ENCODE measurements around the gene AMD1.
"Not testable (repeated sequence)": the region's sequence is repeated elsewhere in the genome, so short reads cannot be mapped to it uniquely, and the experiment has no call there.

AMD1 gene

GRCh38 chr6:110873981-110874879 is at the start of gene AMD1:
TSS of gene AMD1 (plus strand) at chr6:110874785. CDS start at chr6:110875106, 321 bp downstream.
- Histone ChIP-seq H3K4me1 (ENCODE audit: control insufficient read depth, insufficient read depth, low read length, unreplicated experiment) (peaks cover 19% of the 10 kb centered on the region), H3K36me3 (ENCODE audit: insufficient read depth, low read length) (no peaks in the 10 kb centered on the region), H2AFZ (ENCODE audit: low read length, unreplicated experiment) (peak within 1 kb of the TSS; percentile 97), H3K27me3 (ENCODE audit: insufficient read depth, low read length) (no peaks in the 10 kb centered on the region), H3K27ac (ENCODE audit: low read depth, low read length) (peak within 1 kb of the TSS; percentile 80), H3K79me2 (ENCODE audit: control insufficient read depth, insufficient read depth, low read length, unreplicated experiment) (peaks cover 44% of the 10 kb centered on the region), H3K4me3 (ENCODE audit: low read depth, low read length) (peak within 1 kb of the TSS; percentile 98)

GRCh38 chr6:110826236-110827129 is 48.1 kb upstream of the AMD1 start:
- peaks cover 5% of the 10 kb centered on the region for H3K4me1 ChIP-seq (ENCODE audit: control insufficient read depth, insufficient read depth, low read length, unreplicated experiment)
- no peaks in the 10 kb centered on the region for H3K27me3 ChIP-seq (ENCODE audit: insufficient read depth, low read length)
- no peak overlapping the region for H3K4me3 ChIP-seq (ENCODE audit: low read depth, low read length)
- no peaks in the 10 kb centered on the region for H3K79me2 ChIP-seq (ENCODE audit: control insufficient read depth, insufficient read depth, low read length, unreplicated experiment)
- H3K36me3 ChIP-seq (ENCODE audit: insufficient read depth, low read length), result no peaks in the 10 kb centered on the region
- no peak overlapping the region for H3K27ac ChIP-seq (ENCODE audit: low read depth, low read length)
- no peak overlapping the region for H2AFZ ChIP-seq (ENCODE audit: low read length, unreplicated experiment)

GRCh38 chr6:110828396-110828795 is 46.2 kb upstream of the AMD1 start:
- H3K79me2 ChIP-seq (ENCODE audit: control insufficient read depth, insufficient read depth, low read length, unreplicated experiment), result no peaks in the 10 kb centered on the region
- no peaks in the 10 kb centered on the region for H3K27me3 ChIP-seq (ENCODE audit: insufficient read depth, low read length)
- H3K4me1 ChIP-seq (ENCODE audit: control insufficient read depth, insufficient read depth, low read length, unreplicated experiment), result peaks cover 2% of the 10 kb centered on the region
- H3K36me3 ChIP-seq (ENCODE audit: insufficient read depth, low read length), result no peaks in the 10 kb centered on the region
- H3K4me3 ChIP-seq (ENCODE audit: low read depth, low read length), result no peak overlapping the region
- H3K27ac ChIP-seq (ENCODE audit: low read depth, low read length), result no peak overlapping the region
- no peak overlapping the region for H2AFZ ChIP-seq (ENCODE audit: low read length, unreplicated experiment)

- Histone ChIP-seq H3K27ac (ENCODE audit: low read depth, low read length) (no peak overlapping the region), H3K4me3 (ENCODE audit: low read depth, low read length) (no peak overlapping the region), H3K4me1 (ENCODE audit: control insufficient read depth, insufficient read depth, low read length, unreplicated experiment) (peaks cover 2% of the 10 kb centered on the region), H3K27me3 (ENCODE audit: insufficient read depth, low read length) (no peaks in the 10 kb centered on the region), H2AFZ (ENCODE audit: low read length, unreplicated experiment) (no peak overlapping the region), H3K36me3 (ENCODE audit: insufficient read depth, low read length) (no peaks in the 10 kb centered on the region), H3K79me2 (ENCODE audit: control insufficient read depth, insufficient read depth, low read length, unreplicated experiment) (no peaks in the 10 kb centered on the region)
These were observed 43.2 kb upstream of the AMD1 start for GRCh38 chr6:110831405-110831804.

GRCh38 chr6:110833831-110834230 is 40.8 kb upstream of the AMD1 start:
- Histone ChIP-seq H3K36me3 (ENCODE audit: insufficient read depth, low read length) (no peaks in the 10 kb centered on the region), H3K79me2 (ENCODE audit: control insufficient read depth, insufficient read depth, low read length, unreplicated experiment) (no peaks in the 10 kb centered on the region), H2AFZ (ENCODE audit: low read length, unreplicated experiment) (no peak overlapping the region), H3K27me3 (ENCODE audit: insufficient read depth, low read length) (no peaks in the 10 kb centered on the region), H3K4me1 (ENCODE audit: control insufficient read depth, insufficient read depth, low read length, unreplicated experiment) (no peaks in the 10 kb centered on the region), H3K4me3 (ENCODE audit: low read depth, low read length) (no peak overlapping the region), H3K27ac (ENCODE audit: low read depth, low read length) (no peak overlapping the region)

- not testable (repeated sequence) for H3K36me3 ChIP-seq (ENCODE audit: insufficient read depth, low read length); H3K4me1 ChIP-seq (ENCODE audit: control insufficient read depth, insufficient read depth, low read length, unreplicated experiment); H3K79me2 ChIP-seq (ENCODE audit: control insufficient read depth, insufficient read depth, low read length, unreplicated experiment); H3K4me3 ChIP-seq (ENCODE audit: low read depth, low read length); H3K27ac ChIP-seq (ENCODE audit: low read depth, low read length); H2AFZ ChIP-seq (ENCODE audit: low read length, unreplicated experiment); H3K27me3 ChIP-seq (ENCODE audit: insufficient read depth, low read length)
These were observed 38.8 kb upstream of the AMD1 start for GRCh38 chr6:110835751-110836150.

GRCh38 chr6:110841266-110841665 is 33.3 kb upstream of the AMD1 start:
- H2AFZ ChIP-seq (ENCODE audit: low read length, unreplicated experiment), result no peak overlapping the region
- no peaks in the 10 kb centered on the region for H3K4me1 ChIP-seq (ENCODE audit: control insufficient read depth, insufficient read depth, low read length, unreplicated experiment)
- H3K27me3 ChIP-seq (ENCODE audit: insufficient read depth, low read length), result no peaks in the 10 kb centered on the region
- H3K36me3 ChIP-seq (ENCODE audit: insufficient read depth, low read length), result no peaks in the 10 kb centered on the region
- no peak overlapping the region for H3K4me3 ChIP-seq (ENCODE audit: low read depth, low read length)
- no peak overlapping the region for H3K27ac ChIP-seq (ENCODE audit: low read depth, low read length)
- no peaks in the 10 kb centered on the region for H3K79me2 ChIP-seq (ENCODE audit: control insufficient read depth, insufficient read depth, low read length, unreplicated experiment)

- Histone ChIP-seq H2AFZ (ENCODE audit: low read length, unreplicated experiment) (no peak overlapping the region), H3K79me2 (ENCODE audit: control insufficient read depth, insufficient read depth, low read length, unreplicated experiment) (no peaks in the 10 kb centered on the region), H3K4me1 (ENCODE audit: control insufficient read depth, insufficient read depth, low read length, unreplicated experiment) (no peaks in the 10 kb centered on the region), H3K4me3 (ENCODE audit: low read depth, low read length) (no peak overlapping the region), H3K27me3 (ENCODE audit: insufficient read depth, low read length) (no peaks in the 10 kb centered on the region), H3K27ac (ENCODE audit: low read depth, low read length) (no peak overlapping the region), H3K36me3 (ENCODE audit: insufficient read depth, low read length) (no peaks in the 10 kb centered on the region)
These were observed 24.8 kb upstream of the AMD1 start for GRCh38 chr6:110849781-110850180.

- no peak overlapping the region for H3K4me3 ChIP-seq (ENCODE audit: low read depth, low read length)
- no peaks in the 10 kb centered on the region for H3K27me3 ChIP-seq (ENCODE audit: insufficient read depth, low read length)
- H2AFZ ChIP-seq (ENCODE audit: low read length, unreplicated experiment), result no peak overlapping the region
- no peaks in the 10 kb centered on the region for H3K79me2 ChIP-seq (ENCODE audit: control insufficient read depth, insufficient read depth, low read length, unreplicated experiment)
- no peaks in the 10 kb centered on the region for H3K4me1 ChIP-seq (ENCODE audit: control insufficient read depth, insufficient read depth, low read length, unreplicated experiment)
- H3K27ac ChIP-seq (ENCODE audit: low read depth, low read length), result no peak overlapping the region
- no peaks in the 10 kb centered on the region for H3K36me3 ChIP-seq (ENCODE audit: insufficient read depth, low read length)
These were observed 21.8 kb upstream of the AMD1 start for GRCh38 chr6:110852773-110853172.

GRCh38 chr6:110853754-110854477 is 20.7 kb upstream of the AMD1 start:
- no peaks in the 10 kb centered on the region for H3K79me2 ChIP-seq (ENCODE audit: control insufficient read depth, insufficient read depth, low read length, unreplicated experiment)
- H2AFZ ChIP-seq (ENCODE audit: low read length, unreplicated experiment), result no peak overlapping the region
- no peak overlapping the region for H3K4me3 ChIP-seq (ENCODE audit: low read depth, low read length)
- no peaks in the 10 kb centered on the region for H3K27me3 ChIP-seq (ENCODE audit: insufficient read depth, low read length)
- H3K27ac ChIP-seq (ENCODE audit: low read depth, low read length), result no peak overlapping the region
- H3K36me3 ChIP-seq (ENCODE audit: insufficient read depth, low read length), result no peaks in the 10 kb centered on the region
- no peaks in the 10 kb centered on the region for H3K4me1 ChIP-seq (ENCODE audit: control insufficient read depth, insufficient read depth, low read length, unreplicated experiment)

Data from ACC112 (cell line).